Measurements from ENCODE around the gene ZNF740.

DNA sequence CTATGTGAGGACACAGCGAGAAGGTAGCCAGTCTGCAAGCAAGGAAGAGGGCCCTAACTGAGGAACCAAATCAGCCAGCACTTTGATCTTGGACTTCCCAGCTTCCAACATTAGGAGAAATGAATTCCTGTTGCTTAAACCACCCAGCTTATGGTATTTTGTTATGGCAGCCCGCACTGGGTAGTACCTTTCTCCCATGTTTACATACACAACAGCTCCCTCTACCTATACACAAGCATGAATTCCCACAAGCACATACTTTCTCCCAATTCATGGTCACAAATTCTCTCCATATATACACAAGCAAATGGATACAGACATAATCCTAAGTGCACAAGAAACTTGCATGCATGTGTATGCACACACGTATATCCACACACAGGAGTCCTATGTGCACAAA lies 19.2 kb downstream of the ZNF740 start:
- TF ChIP-seq ZNF274 (IDR thresholded peaks at IDR 0.05; ENCODE audit: low read depth, low read length) (no peak), EZH2 (IDR thresholded peaks at IDR 0.05) (no peak)
- TF ChIP-seq, protein P1, sequence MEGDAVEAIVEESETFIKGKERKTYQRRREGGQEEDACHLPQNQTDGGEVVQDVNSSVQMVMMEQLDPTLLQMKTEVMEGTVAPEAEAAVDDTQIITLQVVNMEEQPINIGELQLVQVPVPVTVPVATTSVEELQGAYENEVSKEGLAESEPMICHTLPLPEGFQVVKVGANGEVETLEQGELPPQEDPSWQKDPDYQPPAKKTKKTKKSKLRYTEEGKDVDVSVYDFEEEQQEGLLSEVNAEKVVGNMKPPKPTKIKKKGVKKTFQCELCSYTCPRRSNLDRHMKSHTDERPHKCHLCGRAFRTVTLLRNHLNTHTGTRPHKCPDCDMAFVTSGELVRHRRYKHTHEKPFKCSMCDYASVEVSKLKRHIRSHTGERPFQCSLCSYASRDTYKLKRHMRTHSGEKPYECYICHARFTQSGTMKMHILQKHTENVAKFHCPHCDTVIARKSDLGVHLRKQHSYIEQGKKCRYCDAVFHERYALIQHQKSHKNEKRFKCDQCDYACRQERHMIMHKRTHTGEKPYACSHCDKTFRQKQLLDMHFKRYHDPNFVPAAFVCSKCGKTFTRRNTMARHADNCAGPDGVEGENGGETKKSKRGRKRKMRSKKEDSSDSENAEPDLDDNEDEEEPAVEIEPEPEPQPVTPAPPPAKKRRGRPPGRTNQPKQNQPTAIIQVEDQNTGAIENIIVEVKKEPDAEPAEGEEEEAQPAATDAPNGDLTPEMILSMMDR (IDR thresholded peaks at IDR 0.05 in 2 of 3, conservative IDR thresholded peaks at IDR 0.05 in 1 of 3; ENCODE audit: borderline replicate concordance in 1 of 3, insufficient read depth in 1 of 3, low read depth in 2 of 3, low read length in 2 of 3): no peak
- TF ChIP-seq, protein P2, sequence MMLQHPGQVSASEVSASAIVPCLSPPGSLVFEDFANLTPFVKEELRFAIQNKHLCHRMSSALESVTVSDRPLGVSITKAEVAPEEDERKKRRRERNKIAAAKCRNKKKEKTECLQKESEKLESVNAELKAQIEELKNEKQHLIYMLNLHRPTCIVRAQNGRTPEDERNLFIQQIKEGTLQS (IDR thresholded peaks at IDR 0.05): no peak
